Subcutaneous adipose tissue (tissue), 4 donors: ENCODE data around the gene LMAN2L. TPM values are rescaled to one million over a fixed set of nuclear protein-coding genes. Genes with fewer than 3 reads are reported as not detected.

Source experiments
- total RNA-seq, 4 donors: library from RNA; depleted of rRNA; stranded (reverse); fragments of >200 nt; gene quantifications; one replicate each; pipeline ENCODE4 v1.1.0, GENCODE V29; 2016
- TF ChIP-seq, protein P1 (sequence below): fragments of 450-650 bp; IDR thresholded peaks from one replicate; pipeline ENCODE4 v1.5.1; 2016; ENCODE audit warnings: low read depth, mild to moderate bottlenecking, control low read depth, antibody characterized with exemption, moderate library complexity

Gene LMAN2L
- total RNA-seq, 4 donors from 2014 or later = 14.6 to 18.1 (median 16.7) TPM

DNA sequence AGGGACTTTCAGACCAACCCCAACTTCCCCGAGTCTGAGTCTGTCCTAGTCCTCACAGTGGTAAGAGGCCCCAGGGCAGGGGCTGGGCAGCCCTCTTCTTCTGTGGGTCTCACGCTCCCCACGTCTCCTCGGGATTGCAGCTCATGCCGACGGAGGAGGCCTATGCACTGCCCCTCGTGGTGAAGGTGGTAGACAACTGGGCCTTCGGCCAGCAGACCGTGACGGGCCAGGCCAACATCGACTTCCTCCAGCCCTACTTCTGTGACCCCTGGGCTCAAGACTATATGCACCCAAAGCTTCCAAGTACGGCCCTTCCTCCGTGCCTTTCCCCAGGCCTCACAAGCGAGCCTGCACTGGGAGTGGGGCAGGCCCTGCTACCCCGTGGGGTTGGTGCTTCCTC, 44.3 kb downstream of the LMAN2L start:
- TF ChIP-seq, protein P1, sequence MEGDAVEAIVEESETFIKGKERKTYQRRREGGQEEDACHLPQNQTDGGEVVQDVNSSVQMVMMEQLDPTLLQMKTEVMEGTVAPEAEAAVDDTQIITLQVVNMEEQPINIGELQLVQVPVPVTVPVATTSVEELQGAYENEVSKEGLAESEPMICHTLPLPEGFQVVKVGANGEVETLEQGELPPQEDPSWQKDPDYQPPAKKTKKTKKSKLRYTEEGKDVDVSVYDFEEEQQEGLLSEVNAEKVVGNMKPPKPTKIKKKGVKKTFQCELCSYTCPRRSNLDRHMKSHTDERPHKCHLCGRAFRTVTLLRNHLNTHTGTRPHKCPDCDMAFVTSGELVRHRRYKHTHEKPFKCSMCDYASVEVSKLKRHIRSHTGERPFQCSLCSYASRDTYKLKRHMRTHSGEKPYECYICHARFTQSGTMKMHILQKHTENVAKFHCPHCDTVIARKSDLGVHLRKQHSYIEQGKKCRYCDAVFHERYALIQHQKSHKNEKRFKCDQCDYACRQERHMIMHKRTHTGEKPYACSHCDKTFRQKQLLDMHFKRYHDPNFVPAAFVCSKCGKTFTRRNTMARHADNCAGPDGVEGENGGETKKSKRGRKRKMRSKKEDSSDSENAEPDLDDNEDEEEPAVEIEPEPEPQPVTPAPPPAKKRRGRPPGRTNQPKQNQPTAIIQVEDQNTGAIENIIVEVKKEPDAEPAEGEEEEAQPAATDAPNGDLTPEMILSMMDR = no peak

DNA sequence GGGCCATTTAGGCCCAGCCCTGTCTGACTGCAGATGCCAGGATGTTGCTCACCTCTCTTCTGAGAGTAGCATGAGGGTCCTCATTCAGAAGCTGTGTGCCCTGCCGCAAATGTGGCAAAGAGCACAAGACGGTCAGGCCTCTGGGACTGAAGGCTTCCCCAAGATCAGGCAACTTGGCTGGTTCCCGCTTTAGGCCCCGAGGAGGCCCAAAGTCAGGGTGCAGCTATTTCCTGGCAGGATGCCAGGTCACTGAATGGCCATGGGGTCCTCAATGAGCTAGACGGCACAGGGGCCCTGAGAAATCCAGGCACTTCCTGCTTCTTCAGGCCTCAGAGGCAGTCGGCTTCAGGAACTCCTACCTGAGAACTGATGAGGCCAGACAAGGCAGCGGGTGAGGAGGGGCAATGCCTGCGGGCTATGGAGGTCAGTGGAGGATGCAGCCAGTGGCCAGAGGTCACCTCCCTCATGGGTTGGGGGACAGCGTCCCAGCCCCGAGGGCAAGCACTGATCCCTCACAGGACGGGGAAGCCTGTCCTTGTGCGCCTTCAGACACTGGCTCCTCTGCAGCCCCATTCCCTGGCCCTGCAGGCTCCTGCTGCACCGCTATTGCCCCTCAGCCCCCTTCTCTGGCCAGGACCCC, 44.9 kb downstream of the LMAN2L start:
- TF ChIP-seq, protein P1 = no peak

DNA sequence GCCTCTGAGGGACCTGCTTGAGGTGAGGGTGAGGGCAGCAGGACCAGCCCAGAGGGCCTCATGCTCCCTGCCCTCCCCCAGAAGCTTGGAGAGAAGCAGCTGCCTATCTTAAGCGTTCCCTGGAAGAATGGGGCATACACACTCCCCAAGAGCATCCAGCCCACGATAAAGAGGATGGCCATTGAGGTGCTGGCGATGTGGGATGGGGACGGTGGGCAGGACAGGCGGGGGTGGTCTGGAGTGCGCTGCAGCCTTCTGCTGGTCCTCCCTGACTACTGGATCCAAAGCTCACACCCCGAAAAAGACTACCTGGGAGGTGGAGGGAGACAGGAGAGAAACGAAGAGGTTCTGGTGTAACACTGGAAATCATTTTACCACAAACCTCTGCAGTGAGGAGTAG, 45.6 kb downstream of the LMAN2L start:
- TF ChIP-seq, protein P1 = no peak

DNA sequence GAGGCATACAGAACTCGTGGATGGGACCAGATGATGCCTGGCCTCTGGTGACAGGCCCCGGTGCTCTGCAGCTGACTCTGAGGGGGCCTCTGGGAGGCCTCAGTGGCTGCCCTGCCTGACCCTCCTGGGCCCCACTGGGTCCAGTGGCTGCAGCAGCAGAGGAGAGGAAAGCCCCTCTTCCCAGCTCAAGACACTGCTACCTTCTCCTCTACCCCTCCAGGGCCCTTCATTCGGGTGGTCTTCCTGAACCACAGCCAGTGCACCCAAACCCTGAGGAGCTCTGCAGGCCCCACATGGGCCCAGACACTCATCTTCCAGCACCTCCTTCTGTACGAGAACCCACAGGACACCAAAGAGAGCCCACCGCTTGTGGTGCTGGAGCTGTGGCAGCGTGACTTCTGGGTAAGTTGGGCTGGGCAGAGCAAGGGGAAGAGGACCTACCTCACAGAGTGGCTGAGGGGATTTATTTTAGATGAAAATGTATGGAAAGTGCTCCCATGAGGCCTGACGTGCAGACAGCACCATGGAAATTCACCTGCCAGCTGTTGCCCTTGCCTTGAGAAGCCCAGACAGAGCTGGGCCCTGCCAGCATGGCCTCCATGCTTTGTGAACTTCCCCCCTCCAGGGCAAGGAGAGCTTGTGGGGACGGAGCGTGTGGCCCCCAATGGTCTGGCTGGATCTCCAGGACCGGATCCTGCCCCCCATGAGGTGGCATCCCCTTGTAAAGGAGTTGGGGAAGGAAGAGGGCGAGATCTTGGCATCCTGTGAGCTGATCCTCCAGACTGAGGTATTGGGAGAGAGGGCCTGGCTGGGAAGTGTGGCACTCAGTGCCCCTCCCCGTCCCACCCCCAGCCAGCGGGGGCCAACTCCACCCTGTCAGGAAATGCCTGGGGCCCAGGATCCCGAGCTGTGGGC, 46.3 kb downstream of the LMAN2L start:
- TF ChIP-seq, protein P1 = no peak

DNA sequence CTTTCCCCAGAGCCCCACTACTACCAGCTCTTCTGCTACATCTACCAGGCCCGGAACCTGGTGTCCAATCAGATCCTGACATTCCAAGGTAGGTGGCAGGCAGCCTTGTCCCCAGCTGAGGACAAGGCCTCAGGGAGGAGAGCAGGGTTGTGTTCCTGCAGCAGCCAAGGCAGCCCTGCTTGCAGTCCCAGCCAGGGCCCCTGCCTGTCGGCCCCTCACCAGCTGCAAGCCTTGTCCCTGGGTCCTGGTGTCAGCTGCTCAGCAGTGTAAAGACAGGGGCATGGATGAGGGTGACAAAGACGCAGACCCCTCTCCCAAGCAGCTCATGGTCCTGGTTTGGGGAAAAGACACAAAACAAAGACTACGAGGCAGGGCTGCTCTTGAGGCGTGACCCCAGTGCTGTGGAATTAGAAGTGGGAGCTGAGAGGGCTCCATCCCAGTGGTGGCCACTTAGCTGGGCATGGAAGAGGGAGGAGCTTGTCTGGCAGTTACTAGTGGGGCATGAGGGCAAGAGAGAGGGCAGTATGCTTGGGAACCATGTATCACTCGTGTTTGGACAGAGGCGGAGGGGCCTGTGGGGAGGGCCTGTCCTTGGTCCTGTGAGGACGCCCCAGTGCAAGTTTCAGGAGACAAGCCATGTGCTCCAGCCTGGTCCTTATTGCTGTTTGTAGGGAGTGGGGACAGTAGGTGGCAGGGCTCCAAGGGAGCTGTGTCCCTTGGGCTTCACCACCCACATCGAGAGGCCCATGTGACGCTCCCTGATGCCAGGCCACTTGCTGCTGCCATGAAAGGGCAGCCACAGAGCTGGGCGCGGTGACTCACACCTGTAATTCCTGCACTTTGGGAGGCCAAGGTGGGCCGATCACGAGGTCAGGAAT, 47.5 kb downstream of the LMAN2L start:
- TF ChIP-seq, protein P1 = no peak

DNA sequence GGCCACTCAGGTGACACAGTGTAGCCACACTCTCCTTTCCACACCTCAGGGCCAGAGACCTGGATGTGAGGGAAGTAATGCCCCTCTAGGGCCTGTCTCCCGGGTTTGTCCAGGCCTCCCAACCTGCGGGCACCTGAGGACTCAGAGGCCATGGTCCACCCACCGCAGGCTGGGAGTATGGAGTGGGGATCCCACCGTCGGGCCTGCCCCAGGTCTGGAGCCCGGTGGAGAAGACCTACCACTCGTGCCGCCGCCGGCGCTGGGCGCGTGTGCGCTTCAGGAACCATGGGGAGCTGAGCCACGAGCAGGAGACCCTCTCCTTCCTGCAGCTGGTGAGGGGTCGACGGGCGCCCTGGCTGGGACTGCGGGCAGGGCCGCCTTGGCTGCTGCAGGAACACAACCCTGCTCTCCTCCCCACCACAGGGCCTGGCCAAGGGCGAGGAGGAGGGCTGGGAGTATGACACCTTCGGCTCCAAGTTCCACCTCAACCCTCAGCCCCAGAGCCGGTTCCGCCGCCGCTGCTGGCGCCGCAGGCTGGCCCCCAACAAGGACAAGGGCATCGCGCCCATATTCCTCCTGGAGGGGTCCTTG, 48.7 kb downstream of the LMAN2L start:
- TF ChIP-seq, protein P1 = no peak
